GM18507 (cell line): ENCODE data around the gene CMTM8.

ENCODE experiments used
- DNase-seq: peaks from one replicate; pipeline ENCODE4 v3.0.0; 2011; ENCODE audit warnings: low read depth; ENCODE audit not compliant: insufficient read length; ENCODE audit errors: extremely low spot score
- FAIRE-seq: peaks from 2 replicates; lab custom pipeline; 2011; peaks lifted over from hg19 to GRCh38; lab: Jason Lieb, UNC

The CMTM8 gene

GRCh38 chr3:32321095-32321790 is 82.8 kb downstream of the CMTM8 start:
- FAIRE-seq: no peak
- DNase-seq: no peak

DNA sequence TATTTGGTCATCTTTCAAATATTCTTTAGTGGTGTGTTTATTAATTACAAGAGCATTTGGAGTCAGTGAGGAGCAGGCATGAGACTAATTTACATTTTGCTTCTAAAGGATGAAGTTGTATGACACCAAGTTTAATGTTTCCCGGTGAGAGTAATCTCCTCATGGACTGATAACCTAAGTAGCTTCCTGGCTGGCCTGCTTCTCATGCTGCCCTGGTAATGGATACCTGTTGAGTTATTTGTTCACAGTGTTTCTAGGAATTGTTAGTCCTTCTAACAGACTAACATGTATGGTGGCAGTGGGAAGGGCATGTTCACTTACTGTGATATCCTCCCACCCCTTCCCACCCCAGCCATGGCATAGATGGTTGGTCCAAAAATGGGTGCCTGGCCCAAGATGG is 83.8 kb downstream of the CMTM8 start:
- DNase-seq (no peak), FAIRE-seq (no peak)

DNA sequence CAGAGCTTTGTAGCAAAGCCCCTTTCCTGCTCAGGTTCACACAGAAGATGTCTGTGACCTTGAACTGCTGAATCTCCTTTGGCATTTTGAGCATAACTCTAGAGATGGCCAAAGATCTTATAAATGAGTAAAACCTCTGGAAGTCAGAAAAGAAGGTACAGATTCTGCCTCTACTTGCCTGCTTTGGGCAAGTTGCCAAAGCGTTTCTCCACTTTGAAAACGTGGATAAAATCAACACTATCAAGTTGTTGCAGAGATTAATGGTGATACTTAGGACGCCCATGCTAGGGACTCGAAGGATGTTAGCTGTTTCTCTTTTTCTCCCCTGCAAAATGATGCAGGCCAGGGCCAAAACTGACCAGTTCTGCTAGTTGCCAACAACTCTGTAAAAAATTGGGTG is 85.1 kb downstream of the CMTM8 start:
- FAIRE-seq (no peak), DNase-seq (no peak)

DNA sequence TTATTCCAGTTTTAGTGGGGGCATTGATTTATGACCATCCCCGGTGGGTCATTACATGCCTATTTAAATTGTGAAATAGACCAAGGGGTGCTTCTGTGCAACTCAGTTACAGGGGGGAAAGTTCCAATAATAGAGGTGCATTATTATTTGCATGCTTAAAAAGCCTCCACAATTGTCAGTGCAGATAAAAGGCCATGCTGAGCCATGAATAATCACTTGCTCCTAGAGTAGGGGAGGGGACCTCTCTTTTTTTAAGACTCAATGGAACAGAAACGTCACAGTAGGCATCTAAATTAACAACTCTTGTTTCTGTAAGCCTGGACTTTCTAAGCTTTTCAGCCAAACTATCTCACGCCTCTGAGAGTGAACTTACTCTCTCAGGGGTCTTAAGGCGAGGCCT is 86.7 kb downstream of the CMTM8 start:
- FAIRE-seq (no peak), DNase-seq (no peak)

DNA sequence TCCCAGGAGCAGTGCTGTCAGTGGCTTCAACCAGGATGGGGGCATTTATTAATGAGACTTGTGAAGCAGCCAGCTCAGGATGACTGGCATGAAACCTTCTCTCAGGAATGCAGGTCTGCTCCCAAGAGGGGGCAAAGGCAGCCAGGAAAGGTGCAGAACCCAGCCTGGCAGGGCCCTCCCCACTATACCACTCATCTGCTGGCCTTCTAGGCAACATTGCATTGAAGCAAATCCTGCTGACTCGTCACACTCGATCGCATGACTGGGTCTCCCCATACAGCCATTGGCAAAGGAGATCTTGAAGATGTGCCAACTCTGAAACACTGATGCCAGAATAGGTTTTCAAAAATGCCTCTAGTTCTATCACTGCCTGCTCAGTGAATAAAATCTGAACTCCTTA is 87.4 kb downstream of the CMTM8 start:
- no peak for FAIRE-seq

DNA sequence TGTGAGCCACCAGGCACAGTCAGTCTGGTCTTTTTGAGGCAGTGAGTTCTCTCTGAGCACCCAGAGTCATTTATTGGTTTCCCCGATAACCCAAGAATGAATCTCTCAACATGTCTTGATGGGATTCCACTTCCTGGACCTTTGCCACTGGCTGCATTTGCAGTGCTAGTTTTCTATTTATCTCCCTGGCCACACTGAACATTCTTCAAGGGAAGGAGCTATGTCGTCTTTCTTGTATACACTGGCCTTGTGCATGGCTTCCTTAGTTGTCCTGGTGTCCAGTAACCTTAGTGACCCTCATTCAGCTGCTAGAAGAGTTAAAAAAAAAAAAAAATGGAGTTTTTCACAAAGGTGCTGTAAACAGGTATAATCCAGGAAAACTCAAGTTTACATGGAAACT is 88.3 kb downstream of the CMTM8 start:
- no peak for DNase-seq
- no peak for FAIRE-seq

More for the DNA sequence above, 87.4 kb downstream of the CMTM8 start:
- no peak for DNase-seq

- DNase-seq (no peak), FAIRE-seq (no peak)
Observed at GRCh38 chr3:32334675-32335074, 96.2 kb downstream of the CMTM8 start.

- FAIRE-seq (no peak), DNase-seq (no peak)
Observed at GRCh38 chr3:32335365-32336112, 97.1 kb downstream of the CMTM8 start.

DNA sequence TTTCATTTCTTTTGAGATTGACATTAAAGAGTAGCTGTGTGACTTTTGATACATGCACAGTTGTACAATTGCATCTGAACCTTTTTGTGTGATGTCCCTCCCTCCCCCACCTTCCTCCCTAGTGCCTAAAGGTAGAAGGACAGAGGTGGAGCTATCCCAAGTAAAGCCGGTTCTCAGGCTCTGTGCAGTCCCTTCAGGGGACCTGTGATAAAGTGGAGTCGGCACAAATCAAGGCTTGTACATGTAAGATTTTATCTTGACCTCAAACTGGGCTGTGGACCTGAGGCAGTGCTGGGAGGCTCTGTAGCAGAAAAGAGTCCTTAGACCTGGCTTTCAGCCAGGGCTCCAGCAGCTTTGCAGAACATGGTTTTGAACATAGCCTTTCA is 97.6 kb downstream of the CMTM8 start:
- DNase-seq (no peak), FAIRE-seq (no peak)

DNA sequence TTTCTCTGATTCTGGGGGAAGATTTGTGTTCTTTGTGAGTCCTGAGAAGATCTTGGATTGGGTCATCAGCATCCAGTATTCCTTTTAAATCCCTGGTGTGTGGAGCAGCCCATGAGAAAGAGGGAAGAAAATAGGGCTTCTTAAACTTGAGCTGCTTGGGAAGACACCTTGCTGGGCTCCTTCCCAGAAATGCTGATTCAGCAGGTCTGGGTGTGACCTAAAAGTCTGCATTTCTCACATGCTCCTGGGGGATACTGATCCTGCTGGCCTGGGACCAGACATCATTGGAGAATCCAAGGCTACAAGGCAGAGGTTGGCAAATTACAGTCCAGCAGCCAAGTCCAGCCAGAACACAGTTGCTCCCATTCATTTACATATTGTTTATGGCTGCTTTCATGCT is 99.0 kb downstream of the CMTM8 start:
- DNase-seq (no peak), FAIRE-seq (no peak)

DNA sequence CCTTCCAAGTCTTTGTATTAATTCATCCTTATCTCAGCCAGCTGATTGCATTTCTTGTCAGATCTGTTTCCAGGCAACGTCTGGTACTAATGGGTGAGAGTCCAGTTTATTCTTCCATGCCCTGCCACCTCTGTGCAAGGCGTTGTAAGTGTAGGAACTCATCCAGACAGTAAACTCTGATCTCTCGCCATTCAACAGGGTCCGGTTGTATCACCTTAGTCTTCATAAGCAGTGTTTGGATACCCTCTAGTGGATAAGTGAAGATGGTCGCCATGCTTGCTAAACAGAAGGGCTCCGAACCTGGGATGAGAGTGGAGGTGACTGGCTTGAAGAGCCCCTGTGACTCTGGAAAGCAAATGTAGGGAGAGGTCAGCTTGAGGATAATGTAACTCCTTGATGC is 101.6 kb downstream of the CMTM8 start:
- no peak for DNase-seq
- no peak for FAIRE-seq

GRCh38 chr3:32340611-32341365 is 102.3 kb downstream of the CMTM8 start:
- DNase-seq (no peak), FAIRE-seq (no peak)

DNA sequence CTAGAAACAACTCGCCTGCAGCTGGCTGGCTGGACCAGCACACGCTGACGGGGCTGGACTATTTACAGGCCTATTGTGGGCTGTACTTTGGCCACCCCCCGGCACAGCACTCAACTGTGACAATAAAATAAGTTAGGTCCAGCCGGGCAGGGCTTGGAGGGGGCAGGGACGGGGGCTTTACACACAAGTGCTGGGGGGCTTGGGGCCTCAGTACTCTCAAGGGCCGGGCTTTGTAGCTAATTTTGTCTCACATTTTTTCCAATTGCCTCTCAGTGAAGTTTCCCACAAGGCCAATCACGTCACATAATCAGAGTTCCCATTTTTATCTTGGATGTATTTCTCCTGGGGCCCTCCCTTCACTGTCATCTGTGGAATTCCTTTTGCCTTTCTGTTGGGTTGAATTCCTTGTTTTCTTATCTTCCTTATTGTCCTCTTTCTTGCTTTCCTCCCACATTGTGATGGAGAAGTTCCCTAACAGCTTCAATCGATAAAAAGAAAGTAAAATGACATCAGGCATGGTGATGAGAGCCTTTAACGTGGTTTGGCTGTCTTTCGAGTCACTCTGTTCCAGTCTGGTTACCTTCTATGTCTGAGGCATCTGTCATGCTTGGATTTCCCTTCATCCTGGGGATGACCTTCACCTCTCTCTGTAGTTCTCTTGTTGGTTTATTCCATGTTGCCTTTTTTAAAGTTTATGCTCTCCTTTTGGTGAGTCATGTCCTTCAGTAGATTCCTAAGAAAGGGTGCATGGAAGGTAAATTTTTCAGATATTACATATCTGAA is 109.1 kb downstream of the CMTM8 start:
- FAIRE-seq (no peak), DNase-seq (no peak)

DNA sequence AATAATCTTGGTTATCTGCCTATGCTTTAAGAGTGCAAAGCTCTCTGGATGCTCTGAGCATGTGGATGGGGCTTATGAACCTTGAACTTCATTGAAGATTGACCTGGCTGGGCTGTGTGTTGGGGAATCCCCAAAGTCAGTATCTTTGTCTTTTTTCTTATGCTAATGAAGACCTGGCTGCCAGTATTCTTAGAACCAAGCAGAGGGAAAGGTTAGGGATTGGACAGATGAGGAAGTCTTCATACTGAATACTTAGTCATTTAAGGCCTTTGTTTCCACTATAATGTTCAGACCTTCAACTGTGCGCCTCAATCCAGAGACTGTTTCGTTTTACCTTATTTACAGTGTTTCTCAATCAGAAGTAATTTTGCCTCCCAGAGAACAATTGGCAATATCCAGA is 110.7 kb downstream of the CMTM8 start:
- DNase-seq (no peak), FAIRE-seq (no peak)

- FAIRE-seq (no peak), DNase-seq (no peak)
Observed at GRCh38 chr3:32352563-32352962, 114.1 kb downstream of the CMTM8 start.

GRCh38 chr3:32353351-32353750 is 114.9 kb downstream of the CMTM8 start:
- DNase-seq (no peak), FAIRE-seq (no peak)

- FAIRE-seq (no peak), DNase-seq (no peak)
Observed at GRCh38 chr3:32354362-32354778, 115.9 kb downstream of the CMTM8 start.

DNA sequence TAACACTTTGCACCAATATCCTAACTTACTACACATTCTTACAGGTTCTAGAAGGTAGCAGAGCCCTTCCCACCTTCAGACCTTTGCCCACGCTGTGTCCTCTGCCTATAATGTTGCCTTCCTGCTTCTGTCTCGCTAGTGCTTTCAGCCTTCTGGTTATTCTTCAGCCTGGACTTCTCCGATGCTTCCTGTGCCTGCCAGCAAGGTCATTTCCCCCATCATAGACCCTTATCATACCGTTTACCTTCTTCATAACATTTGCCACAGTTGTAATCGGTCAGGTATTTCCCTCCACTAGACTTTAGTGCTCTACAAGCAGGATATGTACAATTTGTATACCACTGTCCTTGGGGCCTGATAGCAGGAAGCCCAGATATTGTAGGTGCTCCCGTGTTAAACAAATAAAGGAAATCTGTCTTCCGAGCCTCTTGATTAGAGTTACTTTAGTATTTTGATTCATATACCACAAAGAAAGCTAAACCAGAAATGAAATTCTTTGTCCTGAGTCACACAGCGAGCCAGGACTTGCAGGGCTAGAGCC is 117.3 kb downstream of the CMTM8 start:
- DNase-seq (no peak), FAIRE-seq (no peak)

DNA sequence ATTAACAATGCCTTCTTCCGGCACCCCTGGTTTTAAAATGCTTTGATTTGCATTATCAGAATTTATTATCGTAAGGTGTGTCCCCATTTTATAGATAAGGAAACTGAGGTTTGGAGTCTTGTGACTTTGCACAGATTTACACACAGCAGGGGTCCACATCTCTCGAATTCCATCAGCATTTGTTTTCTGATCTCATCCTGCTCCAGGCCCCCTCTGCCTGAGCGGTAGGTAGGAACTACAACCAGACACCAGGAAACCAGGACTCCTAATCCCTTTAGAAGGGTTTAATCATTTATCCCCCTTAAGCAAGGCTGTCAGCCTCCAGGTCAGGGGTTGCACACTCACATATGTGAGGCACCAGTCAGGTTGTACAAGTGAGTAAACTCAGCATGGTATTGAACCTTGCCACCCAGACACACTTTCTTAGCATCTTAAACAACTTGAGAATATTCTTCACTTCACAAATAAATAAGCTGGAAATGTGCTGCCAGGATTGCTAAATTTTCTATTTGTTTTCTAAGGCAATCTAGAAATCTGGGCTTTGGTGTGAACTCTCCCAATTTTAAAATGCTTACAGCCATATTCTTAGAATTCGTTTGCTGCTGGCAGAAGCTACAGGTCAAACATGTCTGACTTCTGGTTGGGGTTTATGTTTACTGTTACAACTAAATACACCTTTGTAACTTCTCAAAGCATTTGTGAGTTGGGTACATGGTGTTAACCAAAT is 121.4 kb downstream of the CMTM8 start:
- FAIRE-seq: no peak
- DNase-seq: no peak
